Panc1 (cell line): ENCODE measurements around the gene DIAPH3.

Experiments used
- POLR2AphosphoS5 ChIP-seq: IDR thresholded peaks from 2 replicates; pipeline ENCODE4 v1.6.1; 2012; ENCODE audit warnings: mild to moderate bottlenecking, low read depth, low read length, moderate library complexity
- SIN3A ChIP-seq: IDR thresholded peaks from 2 replicates; pipeline ENCODE4 v1.6.1; 2012; ENCODE audit warnings: low read depth, mild to moderate bottlenecking, low read length, moderate library complexity, borderline replicate concordance; ENCODE audit not compliant: insufficient read depth
- TCF7L2 ChIP-seq: IDR thresholded peaks from 2 replicates; pipeline ENCODE4 v1.6.1; 2011; ENCODE audit warnings: mild to moderate bottlenecking, low read depth, low read length, inconsistent platforms
- TF ChIP-seq, protein P1 (sequence below): fragments of 450-650 bp; IDR thresholded peaks from 2 replicates; pipeline ENCODE4 v1.5.1; 2017; ENCODE audit warnings: mild to moderate bottlenecking
- TF ChIP-seq, protein P2 (sequence below), 2 experiments: IDR thresholded peaks; 2 replicates each; pipeline ENCODE4 v1.6.1; 2011 to 2012; ENCODE audit warnings: low read depth in 2 of 2, control low read depth in 1 of 2, low read length in 1 of 2, mild to moderate bottlenecking in 1 of 2, moderate library complexity in 1 of 2; ENCODE audit not compliant: insufficient read depth in 1 of 2

DNA sequence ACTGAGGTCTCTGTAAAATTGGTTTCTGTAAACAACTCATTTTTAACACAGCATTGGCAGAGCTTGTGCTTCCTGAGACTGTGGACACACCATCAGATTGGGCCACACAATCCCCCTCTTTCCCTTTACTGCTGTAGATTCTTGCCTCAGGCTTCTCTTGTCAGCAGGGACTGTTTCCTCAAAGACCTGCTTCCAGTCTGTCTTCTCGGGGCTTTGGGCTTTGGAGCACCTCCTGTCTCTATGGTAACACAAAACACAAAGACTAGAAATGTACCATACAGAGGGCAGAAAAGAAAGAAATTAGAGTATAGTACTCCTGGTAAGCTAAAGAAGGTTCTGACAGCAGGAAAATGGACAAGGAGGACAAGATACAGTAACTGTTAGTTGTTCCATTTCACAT lies 484.5 kb downstream of the DIAPH3 start:
- TF ChIP-seq, protein P1, sequence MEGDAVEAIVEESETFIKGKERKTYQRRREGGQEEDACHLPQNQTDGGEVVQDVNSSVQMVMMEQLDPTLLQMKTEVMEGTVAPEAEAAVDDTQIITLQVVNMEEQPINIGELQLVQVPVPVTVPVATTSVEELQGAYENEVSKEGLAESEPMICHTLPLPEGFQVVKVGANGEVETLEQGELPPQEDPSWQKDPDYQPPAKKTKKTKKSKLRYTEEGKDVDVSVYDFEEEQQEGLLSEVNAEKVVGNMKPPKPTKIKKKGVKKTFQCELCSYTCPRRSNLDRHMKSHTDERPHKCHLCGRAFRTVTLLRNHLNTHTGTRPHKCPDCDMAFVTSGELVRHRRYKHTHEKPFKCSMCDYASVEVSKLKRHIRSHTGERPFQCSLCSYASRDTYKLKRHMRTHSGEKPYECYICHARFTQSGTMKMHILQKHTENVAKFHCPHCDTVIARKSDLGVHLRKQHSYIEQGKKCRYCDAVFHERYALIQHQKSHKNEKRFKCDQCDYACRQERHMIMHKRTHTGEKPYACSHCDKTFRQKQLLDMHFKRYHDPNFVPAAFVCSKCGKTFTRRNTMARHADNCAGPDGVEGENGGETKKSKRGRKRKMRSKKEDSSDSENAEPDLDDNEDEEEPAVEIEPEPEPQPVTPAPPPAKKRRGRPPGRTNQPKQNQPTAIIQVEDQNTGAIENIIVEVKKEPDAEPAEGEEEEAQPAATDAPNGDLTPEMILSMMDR, result no peak
- TF ChIP-seq POLR2AphosphoS5 (no peak), SIN3A (no peak), TCF7L2 (no peak)
- TF ChIP-seq, protein P2, sequence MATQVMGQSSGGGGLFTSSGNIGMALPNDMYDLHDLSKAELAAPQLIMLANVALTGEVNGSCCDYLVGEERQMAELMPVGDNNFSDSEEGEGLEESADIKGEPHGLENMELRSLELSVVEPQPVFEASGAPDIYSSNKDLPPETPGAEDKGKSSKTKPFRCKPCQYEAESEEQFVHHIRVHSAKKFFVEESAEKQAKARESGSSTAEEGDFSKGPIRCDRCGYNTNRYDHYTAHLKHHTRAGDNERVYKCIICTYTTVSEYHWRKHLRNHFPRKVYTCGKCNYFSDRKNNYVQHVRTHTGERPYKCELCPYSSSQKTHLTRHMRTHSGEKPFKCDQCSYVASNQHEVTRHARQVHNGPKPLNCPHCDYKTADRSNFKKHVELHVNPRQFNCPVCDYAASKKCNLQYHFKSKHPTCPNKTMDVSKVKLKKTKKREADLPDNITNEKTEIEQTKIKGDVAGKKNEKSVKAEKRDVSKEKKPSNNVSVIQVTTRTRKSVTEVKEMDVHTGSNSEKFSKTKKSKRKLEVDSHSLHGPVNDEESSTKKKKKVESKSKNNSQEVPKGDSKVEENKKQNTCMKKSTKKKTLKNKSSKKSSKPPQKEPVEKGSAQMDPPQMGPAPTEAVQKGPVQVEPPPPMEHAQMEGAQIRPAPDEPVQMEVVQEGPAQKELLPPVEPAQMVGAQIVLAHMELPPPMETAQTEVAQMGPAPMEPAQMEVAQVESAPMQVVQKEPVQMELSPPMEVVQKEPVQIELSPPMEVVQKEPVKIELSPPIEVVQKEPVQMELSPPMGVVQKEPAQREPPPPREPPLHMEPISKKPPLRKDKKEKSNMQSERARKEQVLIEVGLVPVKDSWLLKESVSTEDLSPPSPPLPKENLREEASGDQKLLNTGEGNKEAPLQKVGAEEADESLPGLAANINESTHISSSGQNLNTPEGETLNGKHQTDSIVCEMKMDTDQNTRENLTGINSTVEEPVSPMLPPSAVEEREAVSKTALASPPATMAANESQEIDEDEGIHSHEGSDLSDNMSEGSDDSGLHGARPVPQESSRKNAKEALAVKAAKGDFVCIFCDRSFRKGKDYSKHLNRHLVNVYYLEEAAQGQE (IDR thresholded peaks at IDR 0.05; ENCODE audit: insufficient read depth in 1 of 2, low read depth in 2 of 2, low read length in 1 of 2), result no peak
